Measurements from ENCODE around the gene HMGB2. TPM values are rescaled to one million over a fixed set of nuclear protein-coding genes. Genes with fewer than 3 reads are reported as not detected.

HMGB2 gene
- total RNA-seq, 2 experiments from 2014 or later, result 516 to 518 TPM

- Mint-ChIP-seq H3K27me3 (no peaks in the 10 kb centered on the region), H3K4me1 (no peaks in the 10 kb centered on the region), H3K27ac (no peak overlapping the region), H3K9me3 (peaks cover 19% of the 10 kb centered on the region), H3K4me3 (no peak overlapping the region), H3K36me3 (peaks cover 44% of the 10 kb centered on the region)
- no peak for DNase-seq
Observed at GRCh38 chr4:173282626-173283025, 51.5 kb downstream of the HMGB2 start.

DNA sequence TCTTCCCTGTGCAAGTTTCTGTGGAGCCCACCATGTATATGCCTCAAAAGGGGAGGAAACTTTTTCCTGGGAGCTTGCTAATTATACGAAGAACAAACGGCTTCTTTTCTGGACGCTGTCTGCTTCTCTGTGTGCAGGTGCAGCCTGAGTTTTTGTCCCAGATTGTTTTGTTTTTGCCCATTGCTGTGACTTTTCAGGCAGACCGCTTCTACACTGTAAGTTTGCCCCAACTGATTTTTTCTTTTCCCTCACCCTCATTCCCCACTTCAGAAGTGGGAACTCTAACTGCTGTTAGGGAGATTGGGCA lies 51.9 kb downstream of the HMGB2 start:
- Mint-ChIP-seq H3K36me3 (peaks cover 45% of the 10 kb centered on the region), H3K4me3 (no peak overlapping the region), H3K9me3 (peaks cover 19% of the 10 kb centered on the region), H3K27me3 (no peaks in the 10 kb centered on the region), H3K4me1 (no peaks in the 10 kb centered on the region), H3K27ac (no peak overlapping the region)
- DNase-seq, result no peak

GRCh38 chr4:173281406-173282255 lies 52.5 kb downstream of the HMGB2 start:
- H3K27ac Mint-ChIP-seq, result no peak overlapping the region
- peaks cover 43% of the 10 kb centered on the region for H3K36me3 Mint-ChIP-seq
- H3K9me3 Mint-ChIP-seq, result peaks cover 15% of the 10 kb centered on the region
- no peaks in the 10 kb centered on the region for H3K4me1 Mint-ChIP-seq
- no peak for DNase-seq
- H3K27me3 Mint-ChIP-seq, result no peaks in the 10 kb centered on the region
- H3K4me3 Mint-ChIP-seq, result no peak overlapping the region

Other genes starting within 250 kb of the HMGB2 start
- gene GALNT7, start 165.5 kb downstream of the HMGB2 start, total RNA-seq, result 10 to 100 TPM; 14.3 to 14.7 TPM
- gene SAP30, start 36.6 kb upstream of the HMGB2 start, total RNA-seq, result 10 to 100 TPM; 24.6 to 25.0 TPM
- not detected for gene SCRG1, start 64.8 kb upstream of the HMGB2 start, total RNA-seq
- gene HAND2, start 195.9 kb upstream of the HMGB2 start, total RNA-seq, result not detected

Data from activated naive CD8-positive, alpha-beta T cell treated with anti-CD3 and anti-CD28 coated beads for 36 hours (primary cell).